HCT116 (cell line): ENCODE measurements around the gene XRCC3. TPM values are rescaled to one million over a fixed set of nuclear protein-coding genes. Genes with fewer than 3 reads are reported as not detected.

Experiments used
- ATAC-seq: fragments of 200-7000 bp; cut with Tn5 transposase; 2 replicates; pipeline ENCODE4 v1.9.1; 2020; ENCODE audit warnings: mild to moderate bottlenecking, moderate library complexity
- BruUV-seq: library from RNA; stranded (reverse); fragments of 400-500 nt; replicated peaks from 2 replicates; lab custom pipeline; 2021; lab: Mats Ljungman, UMichigan
- CTCF ChIA-PET: fragments of 300-600 bp; sonication (Branson Sonifier 250); formaldehyde crosslinking; loops from one replicate; lab custom pipeline; 2021; ENCODE audit warnings: antibody characterized with exemption; lab: Charles Lee
- POLR2A ChIA-PET: fragments of 300-600, 350-600 bp; sonication (Branson Sonifier 250); formaldehyde crosslinking; loops from one replicate; lab custom pipeline; 2021; ENCODE audit warnings: antibody characterized with exemption; lab: Charles Lee
- RAD21 ChIA-PET, 2 experiments: fragments of 300-600 bp; sonication (Branson Sonifier 250); formaldehyde crosslinking; loops; one replicate each; lab custom pipeline; 2023; ENCODE audit warnings: low total read pairs in 2 of 2; ENCODE audit not compliant: uncharacterized antibody in 2 of 2, unreplicated experiment in 2 of 2, low non-redundant PET in 1 of 2; lab: Charles Lee
- DNase-seq: peaks from one replicate; pipeline ENCODE4 v3.0.0-alpha.2; 2010; ENCODE audit warnings: low read depth, low spot score
- H2AFZ ChIP-seq: fragments of 200-600 bp; shearing (Covaris generic), sonication (generic); 2 replicates; pipeline ENCODE4 v1.6.1; 2017; ENCODE audit warnings: low read depth, mixed run types, mixed read lengths, antibody characterized with exemption, low read length; ENCODE audit not compliant: poor library complexity, severe bottlenecking
- H3K27ac ChIP-seq: 2 replicates; pipeline ENCODE4 v1.5.1; 2012; ENCODE audit warnings: low read depth, low read length
- H3K27me3 ChIP-seq: fragments of 200-600 bp; sonication (generic); 2 replicates; pipeline ENCODE4 v1.6.1; 2016; ENCODE audit warnings: mixed run types, low read length, mixed read lengths; ENCODE audit not compliant: insufficient read depth
- H3K36me3 ChIP-seq, 2 experiments: fragments of 200-500 bp in 1 of 2; fragments of 200-600 bp in 1 of 2; sonication (Bioruptor generic) in 1 of 2; sonication (generic) in 1 of 2; 2 replicates each; pipeline versions ENCODE4 v1.5.1 to v1.6.1; 2014 to 2016; ENCODE audit warnings: low read length in 2 of 2, inconsistent platforms in 1 of 2, mixed read lengths in 1 of 2, mixed run types in 1 of 2; ENCODE audit not compliant: insufficient read depth in 2 of 2, control insufficient read depth in 1 of 2
- H3K4me1 ChIP-seq, 2 experiments: fragments of 200-600 bp in 1 of 2; sonication (generic) in 1 of 2; 2 replicates each; pipeline versions ENCODE4 v1.5.1 to v1.6.1; 2012 to 2017; ENCODE audit warnings: low read length in 2 of 2, inconsistent platforms in 1 of 2, mild to moderate bottlenecking in 1 of 2, mixed read lengths in 1 of 2, mixed run types in 1 of 2, moderate library complexity in 1 of 2; ENCODE audit not compliant: insufficient read depth in 2 of 2, control insufficient read depth in 1 of 2
- H3K4me2 ChIP-seq: fragments of 200-600 bp; sonication (generic); 2 replicates; pipeline ENCODE4 v1.6.1; 2017; ENCODE audit warnings: mixed run types, low read length, mixed read lengths
- H3K4me3 ChIP-seq, 2 experiments: fragments of 200-600 bp in 1 of 2; sonication (generic) in 1 of 2; replicated peaks in 1 of 2; 2 replicates each; pipeline ENCODE4 v1.5.1; 2011 to 2016; ENCODE audit warnings: low read length in 2 of 2, control low read depth in 1 of 2, low read depth in 1 of 2, mild to moderate bottlenecking in 1 of 2, mixed read lengths in 1 of 2, mixed run types in 1 of 2
- H3K79me2 ChIP-seq: fragments of 200-600 bp; sonication (generic); 2 replicates; pipeline ENCODE4 v1.6.1; 2017; ENCODE audit warnings: mild to moderate bottlenecking, mixed run types, low read length, moderate library complexity, mixed read lengths; ENCODE audit not compliant: insufficient read depth
- H3K9ac ChIP-seq: fragments of 200-600 bp; sonication (generic); 2 replicates; pipeline ENCODE4 v1.6.1; 2016; ENCODE audit warnings: low read length, mixed read lengths
- H3K9me2 ChIP-seq: fragments of 200-600 bp; sonication (generic), shearing (Covaris generic); 2 replicates; pipeline ENCODE4 v1.6.1; 2017; ENCODE audit warnings: mixed run types, mild to moderate bottlenecking, moderate library complexity; ENCODE audit not compliant: insufficient read depth
- H3K9me3 ChIP-seq, 2 experiments: fragments of 200-500 bp in 1 of 2; fragments of 200-600 bp in 1 of 2; sonication (Bioruptor generic) in 1 of 2; sonication (generic) in 1 of 2; 2 replicates each; pipeline ENCODE4 v1.6.1; 2014 to 2017; ENCODE audit warnings: low read length in 2 of 2, mixed read lengths in 2 of 2, inconsistent platforms in 1 of 2, low read depth in 1 of 2, mild to moderate bottlenecking in 1 of 2, mixed run types in 1 of 2, moderate library complexity in 1 of 2; ENCODE audit not compliant: control insufficient read depth in 1 of 2, insufficient read depth in 1 of 2
- H4K20me1 ChIP-seq: fragments of 200-600 bp; sonication (generic), shearing (Covaris generic); 2 replicates; pipeline ENCODE4 v1.6.1; 2017; ENCODE audit warnings: mixed run types, mild to moderate bottlenecking, moderate library complexity; ENCODE audit not compliant: insufficient read depth
- ATF3 ChIP-seq: IDR thresholded peaks from 2 replicates; pipeline ENCODE4 v1.6.1; 2012
- CBX3 ChIP-seq: IDR thresholded peaks from 2 replicates; pipeline ENCODE4 v1.6.1; 2012; ENCODE audit warnings: low read depth
- CEBPB ChIP-seq: IDR thresholded peaks from 2 replicates; pipeline ENCODE4 v1.6.1; 2012; ENCODE audit warnings: low read depth
- EGR1 ChIP-seq: IDR thresholded peaks from 2 replicates; pipeline ENCODE4 v1.6.1; 2012; ENCODE audit warnings: low read depth
- ELF1 ChIP-seq: IDR thresholded peaks from 2 replicates; pipeline ENCODE4 v1.6.1; 2012; ENCODE audit warnings: low read depth, borderline replicate concordance
- JUND ChIP-seq: IDR thresholded peaks from 2 replicates; pipeline ENCODE4 v1.6.1; 2012
- MAX ChIP-seq: IDR thresholded peaks from 2 replicates; pipeline ENCODE4 v1.6.1; 2012
- POLR2A ChIP-seq: IDR thresholded peaks from 2 replicates; pipeline ENCODE4 v1.7.0; 2011; ENCODE audit warnings: borderline replicate concordance; ENCODE audit not compliant: insufficient read depth, insufficient read length; ENCODE audit errors: extremely low read depth
- REST ChIP-seq: IDR thresholded peaks from 2 replicates; pipeline ENCODE4 v1.6.1; 2012; ENCODE audit warnings: low read depth
- SP1 ChIP-seq: IDR thresholded peaks from 2 replicates; pipeline ENCODE4 v1.6.1; 2012; ENCODE audit warnings: low read depth
- SRF ChIP-seq: IDR thresholded peaks from 2 replicates; pipeline ENCODE4 v1.6.1; 2012; ENCODE audit warnings: low read depth
- ZNF274 ChIP-seq: fragments of 200-500 bp; sonication (Bioruptor generic); IDR thresholded peaks from 2 replicates; pipeline ENCODE4 v1.6.1; 2014; ENCODE audit warnings: mild to moderate bottlenecking, low read depth, low read length, inconsistent platforms
- intact Hi-C: fragments of 100-400 bp; cut with micrococcal nuclease; formaldehyde crosslinking; loops from 2 replicates; pipeline ENCODE4 v1.10.0; 2022
- total RNA-seq: library from RNA; stranded (reverse); gene quantifications from one replicate; pipeline ENCODE4 v1.2.1, GENCODE V29; 2021; ENCODE audit not compliant: unreplicated experiment

The XRCC3 gene
- total RNA-seq, 1 experiment from 2014 or later: 48.7 TPM

- DNase-seq (no peak), ATAC-seq (no peak)
- Histone ChIP-seq H3K27ac (no peak overlapping the region; the same call in 1 of the 2 replicates), H3K4me2 (no peak overlapping the region), H3K4me1 (peaks cover 0 to 4% of the 10 kb centered on the region in 2 experiments; a peak in 1 of 4 replicates), H3K36me3 (peaks cover 10 to 50% of the 10 kb centered on the region in 2 experiments; a peak in 3 of 4 replicates), H2AFZ (no peak overlapping the region), H4K20me1 (peaks cover 8% of the 10 kb centered on the region; the same call in 1 of the 2 replicates), H3K9me3 (no peaks in the 10 kb centered on the region), H3K9me2 (no peaks in the 10 kb centered on the region), H3K27me3 (no peaks in the 10 kb centered on the region), H3K9ac (no peak overlapping the region), H3K79me2 (peaks cover 32% of the 10 kb centered on the region), H3K4me3 (no peak overlapping the region)
- TF ChIP-seq CBX3: no peak
- no peak for TF ChIP-seq CEBPB
- no peak for TF ChIP-seq ZNF274
- no peak for TF ChIP-seq JUND
- no peak for TF ChIP-seq SRF
- TF ChIP-seq REST: no peak
- no peak for TF ChIP-seq ATF3
- no peak for TF ChIP-seq MAX
- no peak for TF ChIP-seq ELF1
- no peak for TF ChIP-seq POLR2A
- no peak for TF ChIP-seq SP1
- TF ChIP-seq EGR1: no peak
- POLR2A ChIA-PET: no interaction called here
- no TSS peak for BruUV-seq
- CTCF ChIA-PET: no interaction called here
- RAD21 ChIA-PET: no interaction called here
- intact Hi-C loops: no loop called here
These were observed 6.5 kb downstream of the XRCC3 start for GRCh38 chr14:103708750-103709187.
